22Rv1 (cell line): Measurements from ENCODE around the gene NCKAP5L.
"Not testable (repeated sequence)": the region's sequence is repeated elsewhere in the genome, so short reads cannot be mapped to it uniquely, and the experiment has no call there.

Experiments used
- H3K27ac ChIP-seq: fragments of 450-650 bp; 2 replicates; pipeline ENCODE4 v1.5.1; 2017
- ZFX ChIP-seq: fragments of 450-650 bp; IDR thresholded peaks from 2 replicates; pipeline ENCODE4 v1.6.1; 2017; ENCODE audit warnings: antibody characterized with exemption, borderline replicate concordance
- TF ChIP-seq, protein P1 (sequence below): fragments of 450-650 bp; IDR thresholded peaks from 2 replicates; pipeline ENCODE4 v1.5.1; 2017; ENCODE audit warnings: mild to moderate bottlenecking

The NCKAP5L gene

DNA sequence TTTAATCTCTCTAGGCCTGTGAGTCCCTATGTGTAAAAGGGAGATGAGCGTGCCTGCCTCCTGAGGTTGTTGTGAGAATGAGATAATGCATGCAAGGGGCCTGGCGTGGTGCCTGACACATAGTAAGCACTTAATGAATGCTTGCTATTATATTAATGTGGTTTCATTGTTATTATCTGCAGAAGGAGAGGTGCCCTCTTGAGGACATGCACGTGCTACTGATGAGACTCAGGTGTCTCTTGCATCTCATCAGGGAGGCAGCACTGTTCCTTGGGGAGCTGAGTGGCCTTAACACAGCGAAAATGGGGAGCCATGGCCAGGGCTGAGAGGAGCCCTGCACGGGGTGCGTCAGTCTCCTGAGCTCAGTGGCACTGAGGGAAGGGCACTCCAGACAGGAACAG is 44.6 kb upstream of the NCKAP5L start:
- TF ChIP-seq, protein P1, sequence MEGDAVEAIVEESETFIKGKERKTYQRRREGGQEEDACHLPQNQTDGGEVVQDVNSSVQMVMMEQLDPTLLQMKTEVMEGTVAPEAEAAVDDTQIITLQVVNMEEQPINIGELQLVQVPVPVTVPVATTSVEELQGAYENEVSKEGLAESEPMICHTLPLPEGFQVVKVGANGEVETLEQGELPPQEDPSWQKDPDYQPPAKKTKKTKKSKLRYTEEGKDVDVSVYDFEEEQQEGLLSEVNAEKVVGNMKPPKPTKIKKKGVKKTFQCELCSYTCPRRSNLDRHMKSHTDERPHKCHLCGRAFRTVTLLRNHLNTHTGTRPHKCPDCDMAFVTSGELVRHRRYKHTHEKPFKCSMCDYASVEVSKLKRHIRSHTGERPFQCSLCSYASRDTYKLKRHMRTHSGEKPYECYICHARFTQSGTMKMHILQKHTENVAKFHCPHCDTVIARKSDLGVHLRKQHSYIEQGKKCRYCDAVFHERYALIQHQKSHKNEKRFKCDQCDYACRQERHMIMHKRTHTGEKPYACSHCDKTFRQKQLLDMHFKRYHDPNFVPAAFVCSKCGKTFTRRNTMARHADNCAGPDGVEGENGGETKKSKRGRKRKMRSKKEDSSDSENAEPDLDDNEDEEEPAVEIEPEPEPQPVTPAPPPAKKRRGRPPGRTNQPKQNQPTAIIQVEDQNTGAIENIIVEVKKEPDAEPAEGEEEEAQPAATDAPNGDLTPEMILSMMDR = no peak
- no peak for TF ChIP-seq ZFX
- H3K27ac ChIP-seq = no peak overlapping the region

DNA sequence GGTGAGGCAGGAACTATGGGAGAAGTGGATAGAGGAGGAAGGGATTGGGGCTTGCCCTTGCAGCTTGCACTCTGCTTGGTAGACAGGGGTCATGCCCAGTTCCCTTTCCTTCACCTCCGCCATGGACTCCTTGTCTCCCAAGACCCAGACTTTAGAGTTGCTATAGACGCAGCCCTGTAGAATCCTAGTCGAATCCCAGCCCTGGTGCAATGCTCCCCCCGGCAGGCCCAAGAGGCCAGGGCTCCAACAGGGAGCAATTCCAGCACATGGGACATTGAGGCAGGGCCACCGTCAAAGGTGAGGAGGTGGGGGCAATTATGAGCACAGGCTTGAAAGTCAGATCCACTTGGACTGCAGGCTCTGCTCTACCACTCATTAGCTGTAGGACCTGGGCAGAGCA is 44.2 kb upstream of the NCKAP5L start:
- H3K27ac ChIP-seq = no peak overlapping the region
- TF ChIP-seq, protein P1 = no peak
- TF ChIP-seq ZFX = no peak

GRCh38 chr12:49871811-49872251 is 43.6 kb upstream of the NCKAP5L start:
- H3K27ac ChIP-seq = not testable (repeated sequence)

- H3K27ac ChIP-seq = no peak overlapping the region
- TF ChIP-seq ZFX = no peak
- TF ChIP-seq, protein P1 = no peak
Observed at GRCh38 chr12:49871263-49871561, 43.0 kb upstream of the NCKAP5L start.

DNA sequence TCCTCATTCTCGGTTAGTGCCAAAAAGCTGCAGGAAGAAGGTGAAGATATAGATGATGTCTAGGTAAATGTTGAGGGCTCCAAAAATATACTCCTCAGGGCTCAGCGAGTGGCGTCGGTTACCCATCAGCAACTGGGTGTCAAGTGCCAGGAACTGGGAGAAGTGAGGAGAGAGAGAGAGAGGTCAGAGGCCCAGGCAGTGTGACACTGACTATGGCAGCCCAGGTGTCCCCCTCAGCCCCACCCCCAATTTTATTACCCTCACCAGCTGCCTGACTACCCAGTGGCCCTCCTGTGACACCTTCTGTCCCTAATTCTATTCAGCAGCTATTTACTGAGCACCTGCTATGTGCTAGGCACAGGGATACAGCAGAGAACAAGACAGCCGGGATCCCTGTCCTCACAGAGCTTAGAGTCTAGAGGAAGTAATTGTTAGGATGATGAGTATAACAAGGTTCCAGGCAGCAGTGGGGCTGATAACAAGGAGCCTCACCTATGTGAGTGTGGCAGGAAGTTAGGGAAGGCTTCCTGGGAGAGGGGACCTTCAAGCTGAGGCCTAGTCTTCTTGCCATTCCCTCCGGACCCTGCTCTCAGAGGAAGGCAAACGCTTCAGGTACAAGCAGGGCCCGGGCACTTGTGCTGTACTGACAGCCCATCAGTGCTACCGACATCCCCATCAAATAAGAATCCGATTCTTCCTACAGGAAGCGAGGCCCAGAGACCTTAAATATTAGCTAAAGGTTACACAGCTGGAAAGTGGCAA is 42.5 kb upstream of the NCKAP5L start:
- H3K27ac ChIP-seq = no peak overlapping the region
- no peak for TF ChIP-seq ZFX
- TF ChIP-seq, protein P1 = no peak

GRCh38 chr12:49869816-49870500 is 41.7 kb upstream of the NCKAP5L start:
- TF ChIP-seq ZFX = no peak
- TF ChIP-seq, protein P1 = no peak

GRCh38 chr12:49868952-49869815 is 41.0 kb upstream of the NCKAP5L start:
- TF ChIP-seq ZFX = no peak
- TF ChIP-seq, protein P1 = no peak
- no peak overlapping the region for H3K27ac ChIP-seq

More at GRCh38 chr12:49869816-49870500, 41.7 kb upstream of the NCKAP5L start:
- no peak overlapping the region for H3K27ac ChIP-seq
